ENCODE measurements around the gene MMAB.
"Not testable (repeated sequence)": the region's sequence is repeated elsewhere in the genome, so short reads cannot be mapped to it uniquely, and the experiment has no call there.

The MMAB gene

GRCh38 chr12:109602132-109602531 lies 28.8 kb upstream of the MMAB start:
- DNase-seq (ENCODE audit: low read depth) = not testable (repeated sequence)

GRCh38 chr12:109601557-109601956 lies 28.3 kb upstream of the MMAB start:
- DNase-seq (ENCODE audit: low read depth) = no peak

DNA sequence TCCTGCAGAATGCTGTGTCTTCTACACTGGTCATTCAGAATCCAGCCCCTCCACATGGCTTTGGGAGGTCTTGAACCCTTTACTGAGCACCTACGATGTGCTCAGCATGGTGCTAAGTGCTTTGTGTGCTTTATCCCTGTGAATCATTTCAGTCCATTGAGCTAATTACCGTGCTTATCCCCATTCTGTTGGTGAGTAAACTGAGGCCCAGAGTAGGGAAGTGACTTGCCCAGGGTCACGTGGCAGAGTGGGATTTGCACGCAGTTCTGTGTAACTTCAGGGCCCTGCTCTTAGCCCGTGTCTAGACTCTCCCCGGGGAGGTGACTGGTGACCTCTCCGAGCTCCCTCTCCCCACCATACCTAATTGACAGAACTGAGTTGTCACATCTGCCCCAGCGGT lies 27.7 kb upstream of the MMAB start:
- no peak for DNase-seq (ENCODE audit: low read depth)

GRCh38 chr12:109600481-109600880 lies 27.2 kb upstream of the MMAB start:
- no peak for DNase-seq (ENCODE audit: low read depth)

GRCh38 chr12:109599087-109599486 lies 25.8 kb upstream of the MMAB start:
- DNase-seq (ENCODE audit: low read depth) = no peak

- no peak for DNase-seq (ENCODE audit: low read depth)
Observed at GRCh38 chr12:109598428-109598854, 25.1 kb upstream of the MMAB start.

DNA sequence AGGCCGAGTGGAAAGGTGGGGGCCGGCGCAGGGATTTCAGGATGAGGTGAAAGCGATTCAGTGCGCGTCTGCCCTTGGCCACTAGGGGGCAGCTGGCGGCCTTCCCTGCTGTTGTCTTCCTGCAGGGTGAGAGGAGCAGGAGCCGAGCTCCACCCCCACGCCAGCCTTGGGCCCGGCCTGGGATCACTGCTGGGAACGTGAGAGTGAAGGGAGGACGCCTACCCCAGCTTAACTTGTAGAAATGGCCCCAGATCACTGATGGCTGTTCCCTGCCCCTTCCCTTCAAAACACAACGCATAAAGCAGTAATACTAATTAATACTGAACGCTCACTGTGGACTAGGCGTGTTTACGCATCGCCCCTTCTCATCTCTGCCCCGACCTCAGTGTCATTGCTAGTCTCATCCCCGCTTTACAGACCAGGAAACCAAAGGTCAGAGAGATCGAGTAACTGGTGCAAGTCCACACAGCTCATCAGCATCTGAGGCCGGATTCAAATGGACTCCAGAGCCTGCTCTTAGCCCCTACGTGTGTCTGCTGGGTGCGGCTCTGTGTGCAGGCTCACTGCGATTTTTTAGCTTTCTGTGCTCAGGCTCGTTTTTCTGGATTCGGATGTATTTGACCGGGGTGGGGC lies 24.6 kb upstream of the MMAB start:
- peak; percentile 22 for DNase-seq (ENCODE audit: low read depth)

GRCh38 chr12:109597414-109597794 lies 24.1 kb upstream of the MMAB start:
- DNase-seq (ENCODE audit: low read depth) = no peak

- DNase-seq (ENCODE audit: low read depth) = no peak
Observed at GRCh38 chr12:109596418-109597244, 23.3 kb upstream of the MMAB start.

GRCh38 chr12:109595321-109595902 lies 22.1 kb upstream of the MMAB start:
- DNase-seq (ENCODE audit: low read depth) = no peak

GRCh38 chr12:109594556-109595317 lies 21.4 kb upstream of the MMAB start:
- no peak for DNase-seq (ENCODE audit: low read depth)

GRCh38 chr12:109592905-109593272 lies 19.6 kb upstream of the MMAB start:
- no peak for DNase-seq (ENCODE audit: low read depth)

- no peak for DNase-seq (ENCODE audit: low read depth)
Observed at GRCh38 chr12:109592195-109592904, 19.0 kb upstream of the MMAB start.

- DNase-seq (ENCODE audit: low read depth) = no peak
Observed at GRCh38 chr12:109591041-109591440, 17.7 kb upstream of the MMAB start.

DNA sequence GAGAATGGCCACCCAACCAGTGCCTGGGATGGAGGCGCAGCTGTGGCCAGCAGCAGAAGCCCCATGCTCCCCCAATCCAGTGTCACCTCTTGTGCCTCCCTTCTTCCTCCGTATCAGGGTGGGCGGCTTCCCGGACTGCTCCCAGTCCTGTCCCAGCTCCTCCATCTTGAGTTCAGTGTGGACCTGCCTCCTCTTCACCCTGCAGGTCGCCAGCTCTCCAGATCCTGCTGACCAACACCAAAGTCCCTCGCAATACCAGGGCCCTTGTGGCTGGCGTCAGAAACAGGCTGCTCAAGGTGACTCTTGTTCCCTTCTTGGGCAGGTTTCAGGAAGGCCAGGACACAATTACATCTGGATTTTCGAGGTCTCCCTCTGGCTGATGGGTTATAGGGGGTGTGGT lies 17.3 kb upstream of the MMAB start:
- DNase-seq (ENCODE audit: low read depth) = no peak

- DNase-seq (ENCODE audit: low read depth) = no peak
Observed at GRCh38 chr12:109589691-109590245, 16.5 kb upstream of the MMAB start.

DNA sequence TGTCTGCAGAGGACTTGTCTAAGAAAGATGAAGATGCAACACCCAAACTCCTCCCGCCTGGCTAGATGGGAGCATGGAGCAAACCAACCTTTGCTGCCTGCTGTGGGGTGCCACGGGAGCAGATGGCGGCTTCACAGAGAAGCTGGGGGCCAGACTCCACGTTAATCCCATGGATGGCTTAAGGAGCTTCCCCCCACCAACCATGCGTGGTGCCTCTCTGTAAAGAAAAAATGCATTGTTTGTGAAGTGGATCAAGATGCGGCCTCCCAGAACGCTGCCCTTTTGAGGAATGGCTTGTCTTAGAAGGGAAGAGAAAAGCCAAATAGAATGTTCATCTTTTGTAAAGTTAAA lies 15.9 kb upstream of the MMAB start:
- DNase-seq (ENCODE audit: low read depth) = no peak

GRCh38 chr12:109588461-109589239 lies 15.3 kb upstream of the MMAB start:
- DNase-seq (ENCODE audit: low read depth) = no peak

DNA sequence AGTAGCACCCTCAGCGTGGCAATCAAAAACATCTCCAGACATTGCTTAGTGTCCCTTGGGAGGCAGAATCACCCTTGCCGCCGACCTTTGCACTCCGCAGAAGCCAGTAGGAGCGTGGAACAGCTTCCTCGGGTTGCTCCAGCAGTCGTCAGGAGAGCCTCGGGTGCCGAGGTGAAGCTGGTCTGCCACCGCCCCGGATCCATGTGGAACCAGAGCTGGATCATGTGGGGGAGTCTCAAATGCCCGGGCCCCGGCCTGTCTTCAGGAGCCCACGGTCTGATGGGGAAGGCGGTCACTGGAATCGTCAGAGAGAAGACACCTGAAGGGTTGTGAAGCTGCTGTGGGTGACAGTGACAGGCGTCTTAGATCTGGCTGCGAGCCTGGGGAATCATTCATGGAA lies 14.6 kb upstream of the MMAB start:
- no peak for DNase-seq (ENCODE audit: low read depth)

DNA sequence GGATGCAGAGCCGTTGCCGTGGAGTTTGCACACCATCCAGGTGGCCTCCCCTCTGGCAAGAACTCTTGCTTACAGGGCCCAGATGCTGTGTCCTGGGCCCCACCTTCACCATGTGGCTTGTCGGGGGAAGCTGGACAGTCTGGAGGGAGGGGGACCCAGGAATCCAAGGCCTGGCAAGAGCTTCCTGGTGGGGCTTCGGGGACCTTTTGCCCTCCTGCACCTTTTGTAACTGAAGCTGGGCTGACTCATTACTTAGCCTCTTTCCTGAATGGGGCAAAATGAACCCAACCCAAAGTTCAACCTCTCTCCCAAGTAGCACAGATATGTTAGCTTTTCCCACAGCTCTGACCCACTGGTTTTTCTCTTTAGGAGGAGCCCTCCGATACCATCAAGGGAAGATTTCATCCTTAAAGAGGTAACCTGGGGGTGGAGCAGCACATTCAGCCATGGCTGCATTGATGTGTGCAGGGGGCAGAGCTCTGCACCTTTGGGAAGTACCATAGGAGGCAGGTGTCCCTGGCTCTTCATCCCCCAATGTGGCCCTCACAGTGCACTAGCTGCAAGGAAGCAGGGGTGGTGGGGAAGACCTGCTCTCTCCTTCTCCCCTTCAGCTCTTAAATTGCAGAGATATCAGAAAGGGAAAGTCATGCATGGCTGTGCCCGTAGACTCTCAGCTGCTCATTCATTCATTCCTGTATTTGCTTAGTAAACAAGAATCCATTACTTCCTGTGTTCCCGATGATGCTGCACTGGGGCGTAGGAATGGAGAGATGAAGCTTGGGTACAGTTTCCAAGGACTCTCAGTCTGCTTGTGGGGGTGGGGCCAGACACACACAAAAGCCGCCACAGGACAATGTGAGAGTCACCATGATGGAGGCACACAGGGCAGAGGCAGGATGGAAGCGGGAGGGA lies 13.3 kb upstream of the MMAB start:
- DNase-seq (ENCODE audit: low read depth) = no peak

All from HS-27A (cell line).